Measurements from ENCODE around the gene TIGD7. TPM values are rescaled to one million over a fixed set of nuclear protein-coding genes. Genes with fewer than 3 reads are reported as not detected.

TIGD7 gene
- total RNA-seq, 1 experiment from 2014 or later = 9.3 TPM

GRCh38 chr16:3327514-3327913 is 22.3 kb upstream of the TIGD7 start:
- intact Hi-C loops (cut with micrococcal nuclease; ENCODE audit: unreplicated experiment) = no loop called here
- peaks cover 6% of the 10 kb centered on the region for H3K9me3 Mint-ChIP-seq (ENCODE audit: low read depth, unreplicated experiment)
- CTCF ChIA-PET = interaction anchor here (1.0 kb wide), 1 partner anchor 34 kb away, joined by 5 read pairs; no protein-coding TSS in a partner anchor
- TF ChIP-seq CTCF (IDR thresholded peaks at IDR 0.05; ENCODE audit: unreplicated experiment) = no peak
- no peaks in the 10 kb centered on the region for H3K36me3 Mint-ChIP-seq (ENCODE audit: insufficient read depth, unreplicated experiment)
- no peak overlapping the region for H3K27ac Mint-ChIP-seq (ENCODE audit: unreplicated experiment)
- BruUV-seq (replicated peaks) = no TSS peak
- peaks cover 13% of the 10 kb centered on the region for H3K27me3 Mint-ChIP-seq (ENCODE audit: unreplicated experiment)
- H3K4me1 Mint-ChIP-seq (ENCODE audit: low read depth, unreplicated experiment) = no peaks in the 10 kb centered on the region
- DNase-seq = no peak
- no peak overlapping the region for H3K4me3 Mint-ChIP-seq (ENCODE audit: low read depth, unreplicated experiment)

GRCh38 chr16:3321816-3322215 is 16.6 kb upstream of the TIGD7 start:
- Mint-ChIP-seq H3K27ac (ENCODE audit: unreplicated experiment) (no peak overlapping the region), H3K4me1 (ENCODE audit: low read depth, unreplicated experiment) (no peaks in the 10 kb centered on the region), H3K4me3 (ENCODE audit: low read depth, unreplicated experiment) (no peak overlapping the region), H3K9me3 (ENCODE audit: low read depth, unreplicated experiment) (peaks cover 15% of the 10 kb centered on the region), H3K36me3 (ENCODE audit: insufficient read depth, unreplicated experiment) (peaks cover 37% of the 10 kb centered on the region), H3K27me3 (ENCODE audit: unreplicated experiment) (no peaks in the 10 kb centered on the region)
- DNase-seq = no peak
- intact Hi-C loops (cut with micrococcal nuclease; ENCODE audit: unreplicated experiment) = no loop called here
- BruUV-seq (replicated peaks) = no TSS peak
- CTCF ChIA-PET = no interaction called here
- TF ChIP-seq CTCF (IDR thresholded peaks at IDR 0.05; ENCODE audit: unreplicated experiment) = no peak

GRCh38 chr16:3317315-3317999 is 12.2 kb upstream of the TIGD7 start:
- intact Hi-C loops (cut with micrococcal nuclease; ENCODE audit: unreplicated experiment) = no loop called here
- Mint-ChIP-seq H3K4me3 (ENCODE audit: low read depth, unreplicated experiment) (no peak overlapping the region), H3K27me3 (ENCODE audit: unreplicated experiment) (no peaks in the 10 kb centered on the region), H3K36me3 (ENCODE audit: insufficient read depth, unreplicated experiment) (peaks cover 76% of the 10 kb centered on the region), H3K9me3 (ENCODE audit: low read depth, unreplicated experiment) (peaks cover 36% of the 10 kb centered on the region), H3K4me1 (ENCODE audit: low read depth, unreplicated experiment) (no peaks in the 10 kb centered on the region), H3K27ac (ENCODE audit: unreplicated experiment) (no peak overlapping the region)
- TF ChIP-seq CTCF (IDR thresholded peaks at IDR 0.05; ENCODE audit: unreplicated experiment) = no peak
- no peak for DNase-seq
- CTCF ChIA-PET = interaction anchor here (0.6 kb wide), 1 partner anchor 12 kb away, joined by 3 read pairs; the partner anchor contains the start of gene ZNF75A
- no TSS peak for BruUV-seq (replicated peaks)

GRCh38 chr16:3311496-3311895 is 6.3 kb upstream of the TIGD7 start:
- Mint-ChIP-seq H3K4me1 (ENCODE audit: low read depth, unreplicated experiment) (no peaks in the 10 kb centered on the region), H3K27me3 (ENCODE audit: unreplicated experiment) (no peaks in the 10 kb centered on the region), H3K36me3 (ENCODE audit: insufficient read depth, unreplicated experiment) (peaks cover 89% of the 10 kb centered on the region), H3K4me3 (ENCODE audit: low read depth, unreplicated experiment) (no peak overlapping the region), H3K9me3 (ENCODE audit: low read depth, unreplicated experiment) (peaks cover 32% of the 10 kb centered on the region), H3K27ac (ENCODE audit: unreplicated experiment) (peak overlapping the region; percentile 40)
- TF ChIP-seq CTCF (IDR thresholded peaks at IDR 0.05; ENCODE audit: unreplicated experiment) = no peak
- CTCF ChIA-PET = interaction anchor here (0.7 kb wide), 1 partner anchor 20 kb away, joined by 4 read pairs; no protein-coding TSS in a partner anchor
- DNase-seq = no peak
- intact Hi-C loops (cut with micrococcal nuclease; ENCODE audit: unreplicated experiment) = no loop called here
- no TSS peak for BruUV-seq (replicated peaks)

Data from Calu3 (cell line).